HepG2 (cell line): ENCODE data around the gene LILRB5. TPM values are rescaled to one million over a fixed set of nuclear protein-coding genes. Genes with fewer than 3 reads are reported as not detected.

Source experiments
- ATF1 ChIP-seq: IDR thresholded peaks from 2 replicates; pipeline ENCODE4 v1.6.1; 2016; ENCODE audit warnings: mild to moderate bottlenecking, control low read depth
- CHD4 ChIP-seq: fragments of 200-600 bp; sonication (generic); IDR thresholded peaks from 2 replicates; pipeline ENCODE4 v1.7.0; 2017; ENCODE audit warnings: mild to moderate bottlenecking, low read length, borderline replicate concordance
- HNRNPH1 ChIP-seq: fragments of 200-400 bp; formaldehyde crosslinking; optimal IDR thresholded peaks from 2 replicates; pipeline ENCODE3; 2017; ENCODE audit warnings: mild to moderate bottlenecking, low read depth, low read length
- KDM3A ChIP-seq: IDR thresholded peaks from 2 replicates; pipeline ENCODE4 v1.6.1; 2018; ENCODE audit warnings: low read depth, missing compliant biosample characterization
- MTERF4 ChIP-seq: sonication (generic); formaldehyde crosslinking; IDR thresholded peaks from 2 replicates; pipeline ENCODE4 v1.8.0; 2023; ENCODE audit warnings: mild to moderate bottlenecking, missing genetic modification reagents
- NAIF1 ChIP-seq: sonication (generic); formaldehyde crosslinking; IDR thresholded peaks from 2 replicates; pipeline ENCODE4 v1.5.0; 2020; ENCODE audit warnings: mild to moderate bottlenecking, missing genetic modification reagents, borderline replicate concordance
- PBX2 ChIP-seq: IDR thresholded peaks from 2 replicates; pipeline ENCODE4 v1.6.1; 2016; ENCODE audit warnings: control low read depth
- RFXANK ChIP-seq: IDR thresholded peaks from 2 replicates; pipeline ENCODE4 v1.6.1; 2016
- ZBTB20 ChIP-seq: sonication (generic); formaldehyde crosslinking; IDR thresholded peaks from 2 replicates; pipeline ENCODE4 v1.8.1; 2023; ENCODE audit warnings: missing genetic modification reagents, low read depth, mild to moderate bottlenecking, borderline replicate concordance
- ZBTB39 ChIP-seq: sonication (generic); formaldehyde crosslinking; IDR thresholded peaks from 2 replicates; pipeline ENCODE4 v1.5.0; 2020; ENCODE audit warnings: missing genetic modification reagents
- ZMAT5 ChIP-seq: sonication (generic); formaldehyde crosslinking; IDR thresholded peaks from 2 replicates; pipeline ENCODE4 v1.5.0; 2020; ENCODE audit warnings: mild to moderate bottlenecking, low read depth, missing genetic modification reagents, borderline replicate concordance
- ZNF280B ChIP-seq: sonication (generic); formaldehyde crosslinking; IDR thresholded peaks from 2 replicates; pipeline ENCODE4 v1.5.0; 2020; ENCODE audit warnings: missing genetic modification reagents, mild to moderate bottlenecking, borderline replicate concordance
- ZNF281 ChIP-seq: sonication (generic); formaldehyde crosslinking; IDR thresholded peaks from 2 replicates; pipeline ENCODE4 v1.4.0; 2020; ENCODE audit warnings: missing genetic modification reagents, borderline replicate concordance
- ZNF3 ChIP-seq: IDR thresholded peaks from 2 replicates; pipeline ENCODE4 v1.7.0; 2017; ENCODE audit warnings: inconsistent platforms
- ZNF414 ChIP-seq: sonication (generic); formaldehyde crosslinking; IDR thresholded peaks from 2 replicates; pipeline ENCODE4 v1.5.0; 2020; ENCODE audit warnings: missing genetic modification reagents
- ZNF639 ChIP-seq: conservative IDR thresholded peaks from 2 replicates; pipeline ENCODE4 v1.6.1; 2018; ENCODE audit warnings: missing genetic modification reagents
- ZNF644 ChIP-seq: IDR thresholded peaks from 2 replicates; pipeline ENCODE4 v1.6.1; 2016; ENCODE audit warnings: low read depth
- polyA plus RNA-seq, 8 experiments: library from polyadenylated mRNA; depleted of rRNA in 3 of 8; stranded (reverse) in 7 of 8; unstranded in 1 of 8; fragments of >200 nt; fragmentation: Illumina TruSeq in 4 of 8; extraction: Trizol in 4 of 8; gene quantifications; 2 replicates each; pipeline versions ENCODE4 v1.2.1 to v1.2.3, GENCODE V29; 2011 to 2016; ENCODE audit warnings: low read depth in 4 of 8, missing spikeins in 1 of 8, mixed read lengths in 1 of 8; ENCODE audit not compliant: insufficient read depth in 1 of 8
- total RNA-seq, 5 experiments: library from RNA; depleted of rRNA; stranded (reverse); fragments of >200 nt; fragmentation: Illumina TruSeq; extraction: Trizol; gene quantifications; 2 replicates each; pipeline ENCODE4 v1.2.3, GENCODE V29; 2016; ENCODE audit warnings: low read depth in 1 of 5

LILRB5 gene
- total and polyA plus RNA-seq, 2 of the 13 experiments (the other 11 are each of a cell fraction or from before 2014, with no cell fraction given): not detected

GRCh38 chr19:54231077-54231931, 25.8 kb downstream of the LILRB5 start (continued):
- TF ChIP-seq ATF1 (CRISPR knock-in tag) (no peak), ZNF3 (no peak), ZNF639 (CRISPR knock-in tag) (no peak), HNRNPH1 (no peak), RFXANK (CRISPR knock-in tag) (no peak), MTERF4 (CRISPR knock-in tag) (0 out of 2 replicates have a peak, but pooled peaks have one; percentile 34), KDM3A (CRISPR knock-in tag) (peak; percentile 68; the same call in 1 of the 2 replicates), ZNF644 (CRISPR knock-in tag) (0 out of 2 replicates have a peak, but pooled peaks have one; percentile 18), PBX2 (CRISPR knock-in tag) (no peak), NAIF1 (CRISPR knock-in tag) (no peak), CHD4 (no peak), ZBTB39 (CRISPR knock-in tag) (no peak), ZMAT5 (CRISPR knock-in tag) (no peak), ZNF280B (CRISPR knock-in tag) (peak; percentile 47; the same call in 1 of the 2 replicates), ZBTB20 (no peak), ZNF414 (CRISPR knock-in tag) (no peak), ZNF281 (CRISPR knock-in tag) (no peak)
